H1 (cell line): ENCODE data around the gene PPY. TPM values are rescaled to one million over a fixed set of nuclear protein-coding genes. Genes with fewer than 3 reads are reported as not detected.

Experiments used
- CTCF ChIA-PET: fragments of 300-600 bp; sonication (Branson Sonifier 250); formaldehyde crosslinking; loops from one replicate; lab custom pipeline; 2021; ENCODE audit not compliant: partially characterized antibody; lab: Charles Lee
- POLR2A ChIA-PET: fragments of 300-600 bp; sonication (Branson Sonifier 250); formaldehyde crosslinking; loops from one replicate; lab custom pipeline; 2021; ENCODE audit warnings: inconsistent platforms; ENCODE audit not compliant: partially characterized antibody; lab: Charles Lee
- DNase-seq, 2 experiments: peaks; one replicate each; pipeline versions ENCODE4 v3.0.0 to v3.0.0-alpha.2; 2010 to 2022; ENCODE audit warnings: low spot score in 2 of 2, low read depth in 1 of 2, mixed read lengths in 1 of 2
- FAIRE-seq: peaks from 2 replicates; lab custom pipeline; 2011; peaks lifted over from hg19 to GRCh38; lab: Jason Lieb, UNC
- H2AFZ ChIP-seq: 2 replicates; pipeline ENCODE4 v1.8.1; 2012; ENCODE audit warnings: low read length, inconsistent platforms
- H2AK5ac ChIP-seq: 2 replicates; pipeline ENCODE4 v1.6.1; 2013; ENCODE audit warnings: low read depth, low read length
- H2BK120ac ChIP-seq: replicated peaks from 2 replicates; pipeline ENCODE3; 2013; ENCODE audit warnings: low read depth, low read length, inconsistent platforms
- H2BK12ac ChIP-seq: 2 replicates; pipeline ENCODE4 v1.6.1; 2013; ENCODE audit warnings: low read depth, low read length
- H2BK15ac ChIP-seq: 2 replicates; pipeline ENCODE4 v1.6.1; 2013; ENCODE audit warnings: low read length
- H2BK20ac ChIP-seq: 2 replicates; pipeline ENCODE4 v1.6.1; 2013; ENCODE audit warnings: low read length
- H2BK5ac ChIP-seq: 2 replicates; pipeline ENCODE4 v1.6.1; 2013; ENCODE audit warnings: low read depth, low read length
- H3K14ac ChIP-seq: 2 replicates; pipeline ENCODE4 v1.6.1; 2013; ENCODE audit warnings: inconsistent platforms; ENCODE audit not compliant: insufficient read length
- H3K18ac ChIP-seq: 2 replicates; pipeline ENCODE4 v1.6.1; 2013; ENCODE audit warnings: low read length; ENCODE audit errors: extremely low read depth
- H3K23ac ChIP-seq: 2 replicates; pipeline ENCODE4 v1.6.1; 2013; ENCODE audit warnings: inconsistent platforms; ENCODE audit not compliant: insufficient read length
- H3K23me2 ChIP-seq: 2 replicates; pipeline ENCODE4 v1.6.1; 2013; ENCODE audit warnings: low read depth, low read length
- H3K27ac ChIP-seq: 2 replicates; pipeline ENCODE4 v1.6.1; 2011; ENCODE audit warnings: low read depth, low read length, inconsistent platforms
- H3K27me3 ChIP-seq, 4 experiments: replicated peaks in 1 of 4; 1 replicate in 1 of 4; 2 replicates in 3 of 4; pipeline versions ENCODE4 v1.6.1 to v1.8.1; 2011 to 2013; ENCODE audit warnings: low read length in 3 of 4, mild to moderate bottlenecking in 3 of 4, inconsistent platforms in 2 of 4, mixed read lengths in 2 of 4, moderate library complexity in 1 of 4; ENCODE audit not compliant: control insufficient read depth in 3 of 4, insufficient read depth in 3 of 4; ENCODE audit errors: extremely low read depth in 1 of 4
- H3K36me3 ChIP-seq, 4 experiments: 2 replicates each; pipeline versions ENCODE4 v1.6.1 to v1.8.1; 2011 to 2013; ENCODE audit warnings: mild to moderate bottlenecking in 4 of 4, low read length in 3 of 4, moderate library complexity in 2 of 4, control low read depth in 1 of 4, inconsistent platforms in 1 of 4; ENCODE audit not compliant: insufficient read depth in 4 of 4, control insufficient read depth in 2 of 4
- H3K4ac ChIP-seq: replicated peaks from 2 replicates; pipeline ENCODE3; 2013; ENCODE audit warnings: low read length, low read depth, mixed read lengths, inconsistent platforms; ENCODE audit not compliant: insufficient read length
- H3K4me1 ChIP-seq, 4 experiments: replicated peaks in 1 of 4; 1 replicate in 1 of 4; 2 replicates in 3 of 4; pipeline versions ENCODE4 v1.6.1 to v1.8.1; 2011 to 2013; ENCODE audit warnings: low read length in 3 of 4, inconsistent platforms in 2 of 4, mixed read lengths in 1 of 4; ENCODE audit not compliant: insufficient read depth in 4 of 4, control insufficient read depth in 3 of 4
- H3K4me2 ChIP-seq, 2 experiments: 2 replicates each; pipeline versions ENCODE4 v1.6.1 to v1.8.1; 2011 to 2013; ENCODE audit warnings: low read depth in 2 of 2, low read length in 2 of 2, control low read depth in 1 of 2, inconsistent platforms in 1 of 2, mild to moderate bottlenecking in 1 of 2; ENCODE audit not compliant: insufficient read depth in 1 of 2
- H3K4me3 ChIP-seq, 4 experiments: fragments of 200-600, 300-600 bp in 1 of 4; sonication (generic), shearing (Covaris generic), sonication (Bioruptor Twin) in 1 of 4; 2 replicates each; pipeline versions ENCODE4 v1.5.1 to v1.8.1; 2011 to 2016; ENCODE audit warnings: low read length in 4 of 4, low read depth in 3 of 4, control low read depth in 2 of 4, inconsistent platforms in 2 of 4, mild to moderate bottlenecking in 2 of 4, mixed read lengths in 1 of 4, moderate library complexity in 1 of 4; ENCODE audit not compliant: insufficient read depth in 2 of 4; ENCODE audit errors: extremely low read depth in 1 of 4
- H3K56ac ChIP-seq: replicated peaks from 2 replicates; pipeline ENCODE3; 2013; ENCODE audit warnings: low read depth, mild to moderate bottlenecking, mixed read lengths, low read length, inconsistent platforms; ENCODE audit not compliant: insufficient read length
- H3K79me1 ChIP-seq: 2 replicates; pipeline ENCODE4 v1.6.1; 2013; ENCODE audit warnings: low read depth, low read length, control low read depth
- H3K79me2 ChIP-seq, 2 experiments: 2 replicates each; pipeline versions ENCODE4 v1.6.1 to v1.8.1; 2012 to 2013; ENCODE audit warnings: low read length in 2 of 2, mild to moderate bottlenecking in 2 of 2, inconsistent platforms in 1 of 2; ENCODE audit not compliant: insufficient read depth in 2 of 2, control insufficient read depth in 1 of 2
- H3K9ac ChIP-seq, 4 experiments: replicated peaks in 1 of 4; 1 replicate in 1 of 4; 2 replicates in 3 of 4; pipeline versions ENCODE4 v1.6.1 to v1.8.1; 2011 to 2013; ENCODE audit warnings: low read depth in 3 of 4, low read length in 3 of 4, control low read depth in 2 of 4, mild to moderate bottlenecking in 2 of 4, moderate library complexity in 2 of 4, inconsistent platforms in 1 of 4; ENCODE audit errors: extremely low read depth in 1 of 4
- H3K9me3 ChIP-seq, 2 experiments: 2 replicates each; pipeline versions ENCODE4 v1.6.1 to v1.8.1; 2012 to 2013; ENCODE audit warnings: mild to moderate bottlenecking in 2 of 2, moderate library complexity in 2 of 2, control low read depth in 1 of 2, inconsistent platforms in 1 of 2, low read depth in 1 of 2, low read length in 1 of 2, mixed read lengths in 1 of 2; ENCODE audit not compliant: insufficient read depth in 2 of 2
- H4K20me1 ChIP-seq, 2 experiments: replicated peaks in 1 of 2; 2 replicates each; pipeline versions ENCODE3 to v1.8.1; 2011 to 2013; ENCODE audit warnings: inconsistent platforms in 2 of 2, low read length in 2 of 2, mild to moderate bottlenecking in 1 of 2; ENCODE audit not compliant: insufficient read depth in 2 of 2, control insufficient read depth in 1 of 2
- H4K5ac ChIP-seq: 2 replicates; pipeline ENCODE4 v1.6.1; 2013; ENCODE audit warnings: low read length, low read depth, mixed read lengths, inconsistent platforms; ENCODE audit not compliant: insufficient read length
- H4K8ac ChIP-seq: 2 replicates; pipeline ENCODE4 v1.8.0; 2013; ENCODE audit warnings: mild to moderate bottlenecking, moderate library complexity, low read length, inconsistent platforms; ENCODE audit not compliant: insufficient read depth; ENCODE audit errors: extremely low read depth
- H4K91ac ChIP-seq: replicated peaks from 2 replicates; pipeline ENCODE3; 2013; ENCODE audit warnings: low read length, mixed read lengths, inconsistent platforms; ENCODE audit not compliant: insufficient read length
- CHD2 ChIP-seq: IDR thresholded peaks from 2 replicates; pipeline ENCODE4 v1.6.1; 2012; ENCODE audit warnings: low read length, improper control_type of control experiment
- HDAC6 ChIP-seq: IDR thresholded peaks from one replicate; pipeline ENCODE4 v1.7.1; 2012; ENCODE audit warnings: low read depth, mild to moderate bottlenecking, inconsistent platforms, low read length, moderate library complexity
- KDM1A ChIP-seq: fragments of 200-600, 300-600 bp; sonication (generic); IDR thresholded peaks from 2 replicates; pipeline ENCODE4 v1.7.1; 2016; ENCODE audit warnings: mild to moderate bottlenecking, low read length, borderline replicate concordance
- RNF2 ChIP-seq: fragments of 200-900, 300-1000 bp; sonication (generic); IDR thresholded peaks from 2 replicates; pipeline ENCODE4 v1.7.1; 2016; ENCODE audit warnings: borderline replicate concordance, low read depth, mild to moderate bottlenecking, antibody characterized with exemption, low read length; ENCODE audit not compliant: poor library complexity, severe bottlenecking; ENCODE audit errors: missing control alignments
- SIN3A ChIP-seq, 2 experiments: IDR thresholded peaks in 1 of 2; conservative IDR thresholded peaks in 1 of 2; 2 replicates each; pipeline ENCODE4 v1.6.1; 2011 to 2012; ENCODE audit warnings: low read length in 2 of 2, improper control_type of control experiment in 1 of 2, low read depth in 1 of 2, mild to moderate bottlenecking in 1 of 2
- YY1 ChIP-seq: IDR thresholded peaks from 2 replicates; pipeline ENCODE4 v1.6.1; 2011; ENCODE audit warnings: low read depth, mild to moderate bottlenecking, low read length
- WGBS, 2 experiments: shearing (Covaris generic) in 1 of 2; methylation state at CpG; one replicate each; pipeline versions ENCODE4 v1.1.6 to v1.1.7; 2013 to 2015; ENCODE audit warnings: low lambda C conversion rate in 2 of 2, mixed read lengths in 2 of 2, inconsistent platforms in 1 of 2, low coverage in 1 of 2, missing lambda C conversion rate in 1 of 2; ENCODE audit not compliant: insufficient replicate concordance in 2 of 2, insufficient coverage in 1 of 2, insufficient read length in 1 of 2; ENCODE audit errors: extremely low coverage in 1 of 2, missing lambda C conversion rate in 1 of 2; 5-methylcytosine and 5-hydroxymethylcytosine counted together
- polyA plus RNA-seq, 7 experiments: library from polyadenylated mRNA; depleted of rRNA in 3 of 7; stranded (reverse) in 5 of 7; unstranded in 2 of 7; fragments of >200 nt in 5 of 7; fragments of 200-250 nt in 2 of 7; gene quantifications; 1 replicate in 5 of 7; 2 replicates in 1 of 7; 4 replicates in 1 of 7; pipeline versions ENCODE4 v1.2.1 to v1.2.3, GENCODE V29; 2011 to 2013; ENCODE audit warnings: missing spikeins in 2 of 7, mixed read lengths in 2 of 7
- total RNA-seq: library from RNA; stranded (reverse); fragmentation: NEBNext Ultra II Directional; extraction: Animal tissue kit (Norgen Biotek cat#: 25700); gene quantifications from 2 replicates; pipeline ENCODE4 v1.2.1, GENCODE V29; 2021

PPY gene
- total and polyA plus RNA-seq, 2 of the 8 experiments (the other 6 are each of a cell fraction or from before 2014, with no cell fraction given), result 0.26 TPM; not detected in 1

DNA sequence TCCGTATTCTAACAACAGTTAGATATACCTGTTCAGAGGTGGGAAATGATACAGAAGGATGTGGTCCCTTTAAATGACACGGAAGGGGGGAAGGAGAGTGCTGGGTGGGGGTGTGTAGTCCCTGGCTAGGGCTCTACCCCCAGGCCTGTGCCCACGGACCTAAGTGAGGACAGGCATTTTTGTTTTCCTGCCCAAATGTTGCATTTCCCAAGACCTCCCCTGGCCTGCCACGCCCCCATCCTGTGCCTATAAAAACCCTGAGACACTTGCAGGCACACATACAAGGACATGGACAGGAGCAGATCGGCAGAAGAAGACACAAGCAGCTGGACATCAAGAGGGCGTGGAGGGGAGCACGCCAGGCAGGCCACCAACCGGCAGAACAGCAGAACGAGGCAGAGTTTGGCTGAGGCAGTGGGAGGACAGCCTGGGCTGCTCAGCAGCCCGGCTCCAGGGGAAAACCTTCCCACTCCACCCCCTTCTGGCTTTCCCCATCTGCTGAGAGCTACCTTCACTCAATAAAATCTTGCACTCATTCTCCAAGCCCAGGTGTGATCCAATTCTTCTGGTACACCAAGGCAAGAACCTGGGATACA lies 21.7 kb downstream of the PPY start:
- no peak overlapping the region for H3K23ac ChIP-seq
- H4K20me1 ChIP-seq, result no peaks in the 10 kb centered on the region
- no peak overlapping the region for H4K91ac ChIP-seq
- H3K56ac ChIP-seq, result no peak overlapping the region
- no peak overlapping the region for H3K4me3 ChIP-seq
- no peak overlapping the region for H2AFZ ChIP-seq
- no peak overlapping the region for H3K27ac ChIP-seq
- H2BK120ac ChIP-seq, result no peak overlapping the region
- FAIRE-seq (no peak), DNase-seq (no peak)
- no peak overlapping the region for H3K14ac ChIP-seq
- 88% methylated on average over 10 of the region's 10 CpGs; no CpG with 5 or more reads in 1 of the 2 experiments for WGBS, 2 experiments
- no peak overlapping the region for H2BK5ac ChIP-seq
- peaks cover 0 to 12% (median 8%) of the 10 kb centered on the region in 4 experiments; a peak in 5 of 7 replicates for H3K27me3 ChIP-seq
- no peak overlapping the region for H3K18ac ChIP-seq
- no peak overlapping the region for H3K4ac ChIP-seq
- H4K5ac ChIP-seq, result no peak overlapping the region
- no peaks in the 10 kb centered on the region for H3K36me3 ChIP-seq
- H2AK5ac ChIP-seq, result no peak overlapping the region
- H2BK12ac ChIP-seq, result no peak overlapping the region
- ChIA-PET POLR2A (no interaction called here), CTCF (interaction anchor here (0.9 to 13.7 kb wide), 13 partner anchors 10 to 75 kb away, joined by 3 to 106 read pairs (median 8); partner anchors contain the start of genes MPP2 and PPY)
- H3K23me2 ChIP-seq, result no peaks in the 10 kb centered on the region
- H3K79me2 ChIP-seq, result no peaks in the 10 kb centered on the region
- H3K4me1 ChIP-seq, result peaks cover 0 to 8% (median 6%) of the 10 kb centered on the region in 4 experiments; a peak in 5 of 7 replicates
- H3K9me3 ChIP-seq, result no peaks in the 10 kb centered on the region
- H3K79me1 ChIP-seq, result no peaks in the 10 kb centered on the region
- TF ChIP-seq SIN3A (conservative IDR thresholded peaks at IDR 0.05 in 1 of 2, IDR thresholded peaks at IDR 0.05 in 1 of 2; ENCODE audit: low read depth in 1 of 2, low read length in 2 of 2) (no peak), HDAC6 (no peak), KDM1A (no peak), YY1 (no peak), CHD2 (no peak), RNF2 (no peak)
- no peak overlapping the region for H3K9ac ChIP-seq
- H3K4me2 ChIP-seq, result no peak overlapping the region
- no peak overlapping the region for H2BK20ac ChIP-seq
- H4K8ac ChIP-seq, result no peak overlapping the region
- no peak overlapping the region for H2BK15ac ChIP-seq
